Muscle of back (tissue), 11 donors: ENCODE measurements around the gene KLRF1. TPM values are rescaled to one million over a fixed set of nuclear protein-coding genes. Genes with fewer than 3 reads are reported as not detected.

Experiments
- DNase-seq, 3 donors: peaks; one replicate each; pipeline versions ENCODE4 v3.0.0 to v3.0.0-alpha.2; 2013
- polyA plus RNA-seq, 10 donors: library from polyadenylated mRNA; unstranded; fragments of 120-200 nt; gene quantifications; one replicate each; pipeline ENCODE4 v1.2.1, GENCODE V29; 2013; ENCODE audit not compliant: insufficient read length in 10 of 10

KLRF1 gene
- polyA plus RNA-seq, 10 donors, result 0.22 to 0.67 (median 0.38) TPM; not detected in 2

DNA sequence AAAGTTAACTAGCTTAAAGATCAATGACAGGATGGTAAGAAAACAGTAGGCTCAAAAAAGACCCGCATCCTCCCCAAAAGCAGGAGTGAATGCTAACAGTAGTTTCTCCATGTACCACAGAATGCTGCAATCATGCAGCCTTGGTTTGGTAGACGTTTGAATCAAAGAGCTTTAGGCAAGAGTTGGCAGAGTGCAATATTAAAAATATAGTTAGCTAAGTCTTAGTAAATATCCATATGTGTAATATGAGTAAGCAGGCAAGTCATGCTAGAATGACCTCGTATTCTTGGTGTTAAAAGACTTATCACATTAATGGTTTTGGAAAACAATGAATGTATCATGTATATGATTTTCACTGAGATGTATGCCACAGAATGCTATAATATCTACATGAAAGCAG is 18.8 kb upstream of the KLRF1 start:
- no peak for DNase-seq

DNA sequence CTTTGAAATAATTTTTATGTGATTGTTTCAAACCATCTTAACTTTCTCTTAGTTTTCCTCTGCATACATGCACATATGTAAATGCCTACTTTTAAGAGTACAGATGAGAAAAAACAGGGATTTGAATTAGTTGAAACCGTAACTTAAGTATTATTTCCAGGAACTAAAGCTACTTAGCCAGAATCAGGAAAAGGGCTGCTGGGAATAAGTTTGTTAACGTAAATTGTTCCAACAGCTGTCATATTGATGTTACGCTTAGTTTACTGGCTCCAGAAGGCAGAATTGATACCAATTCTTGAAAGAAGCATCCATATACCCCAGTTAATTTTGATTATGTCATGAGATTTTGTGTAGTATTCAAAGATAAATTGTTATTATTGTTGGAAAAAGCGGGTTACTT is 17.9 kb upstream of the KLRF1 start:
- DNase-seq, result peak in 1 of 3 donors; percentile 17

DNA sequence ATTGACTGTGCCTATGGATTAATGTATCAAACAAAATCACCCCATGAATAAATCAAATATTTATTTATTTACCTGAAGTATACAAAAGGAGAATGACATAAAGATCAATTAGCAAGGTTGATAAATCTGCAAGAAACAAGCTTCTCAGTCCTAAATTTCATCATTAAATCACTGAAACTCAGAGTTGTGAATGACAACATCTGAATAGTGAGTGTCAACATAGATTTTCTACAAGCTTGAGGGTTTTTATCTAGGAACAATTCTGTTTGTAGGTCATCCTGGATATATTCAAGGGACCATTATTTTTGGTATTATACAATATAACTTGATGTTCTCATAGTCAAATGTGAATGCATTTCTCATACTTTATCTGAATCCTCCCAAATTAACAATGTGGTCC is 17.4 kb upstream of the KLRF1 start:
- DNase-seq, result no peak

DNA sequence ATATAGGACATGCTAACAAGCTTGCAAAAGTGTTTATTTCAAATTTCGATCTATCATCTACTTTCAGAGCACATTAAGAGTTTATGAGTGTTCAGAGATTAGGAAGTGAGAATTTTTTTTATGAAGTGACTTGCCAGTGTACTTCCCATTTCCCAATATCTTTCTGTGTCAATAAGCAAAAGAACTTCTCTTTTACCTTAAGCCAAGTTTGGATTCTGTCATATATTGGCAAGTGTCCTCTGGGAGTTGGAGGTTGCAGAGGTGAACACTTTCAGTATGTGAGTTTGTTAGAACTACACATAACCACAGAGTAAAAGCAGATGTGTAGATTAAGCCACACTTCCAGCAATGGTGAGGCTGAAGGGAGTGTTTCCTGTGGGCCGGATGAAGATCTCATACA is 16.6 kb upstream of the KLRF1 start:
- DNase-seq, result peak in 1 of 3 donors; percentile 12

DNA sequence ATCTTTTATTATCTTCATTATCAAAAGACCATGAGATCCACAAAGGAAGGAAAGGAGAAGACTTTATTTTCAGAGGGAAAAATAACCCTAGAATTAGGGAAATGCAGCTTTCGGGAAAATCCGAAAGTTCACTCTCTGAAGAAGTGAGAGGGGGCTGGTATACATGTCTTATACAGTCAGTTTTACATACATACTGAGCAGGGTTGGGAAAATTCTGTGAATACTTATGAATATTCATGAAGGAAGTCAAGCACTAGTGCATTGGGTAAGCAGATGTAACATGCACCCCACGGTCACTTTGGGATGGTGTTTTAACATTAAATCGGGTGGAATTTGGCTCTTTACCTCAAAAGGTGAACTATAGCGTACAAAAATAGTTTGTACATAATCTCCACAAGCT is 15.7 kb upstream of the KLRF1 start:
- no peak for DNase-seq

DNA sequence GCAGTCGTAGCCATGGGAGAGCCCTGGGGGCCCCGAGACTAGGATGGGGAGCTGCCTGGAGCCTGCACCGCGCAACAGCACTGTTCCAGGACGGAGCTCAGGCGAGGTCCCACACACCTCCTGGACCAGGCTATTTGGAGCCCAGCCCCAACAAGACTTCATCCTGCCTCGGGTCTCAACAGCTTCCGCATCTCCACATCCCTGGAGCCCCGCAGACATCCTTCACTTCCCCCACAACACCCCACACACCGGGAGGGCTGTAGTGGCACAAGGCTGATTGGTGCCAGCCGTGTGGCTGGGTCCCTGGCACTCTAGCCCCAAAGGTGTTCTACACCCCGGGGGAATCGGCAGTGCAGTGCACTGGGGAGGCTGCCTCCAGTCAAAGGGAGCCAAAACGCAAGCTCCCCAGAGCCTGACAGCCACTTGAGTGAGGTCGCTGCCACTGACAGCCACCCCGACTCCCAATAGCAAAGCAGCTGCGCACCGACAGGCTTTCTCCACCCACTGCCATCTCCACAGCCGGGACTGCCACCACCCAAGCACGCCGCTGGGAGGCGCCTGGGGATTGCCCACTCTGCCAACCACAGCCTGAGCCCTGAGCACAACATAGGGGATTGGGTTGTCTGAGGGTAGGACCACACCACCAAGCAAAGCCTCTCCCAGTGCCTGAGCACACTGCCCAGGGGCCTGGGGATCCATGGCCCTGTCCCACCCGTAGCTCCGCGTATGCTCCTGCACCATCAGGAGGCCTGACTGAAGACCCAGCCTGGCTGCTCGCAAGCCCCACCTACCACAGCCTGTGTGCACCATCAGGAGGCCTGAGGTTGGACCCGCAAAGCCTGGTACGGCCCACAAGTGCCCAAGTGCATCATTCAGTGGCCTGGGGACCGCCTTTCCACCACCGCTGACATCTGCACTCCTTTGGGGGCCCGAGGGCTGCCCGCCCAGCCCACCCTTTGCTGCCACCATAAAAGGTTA is 13.2 kb upstream of the KLRF1 start:
- peak in 2 of 3 donors; percentile 7 to 30 for DNase-seq

DNA sequence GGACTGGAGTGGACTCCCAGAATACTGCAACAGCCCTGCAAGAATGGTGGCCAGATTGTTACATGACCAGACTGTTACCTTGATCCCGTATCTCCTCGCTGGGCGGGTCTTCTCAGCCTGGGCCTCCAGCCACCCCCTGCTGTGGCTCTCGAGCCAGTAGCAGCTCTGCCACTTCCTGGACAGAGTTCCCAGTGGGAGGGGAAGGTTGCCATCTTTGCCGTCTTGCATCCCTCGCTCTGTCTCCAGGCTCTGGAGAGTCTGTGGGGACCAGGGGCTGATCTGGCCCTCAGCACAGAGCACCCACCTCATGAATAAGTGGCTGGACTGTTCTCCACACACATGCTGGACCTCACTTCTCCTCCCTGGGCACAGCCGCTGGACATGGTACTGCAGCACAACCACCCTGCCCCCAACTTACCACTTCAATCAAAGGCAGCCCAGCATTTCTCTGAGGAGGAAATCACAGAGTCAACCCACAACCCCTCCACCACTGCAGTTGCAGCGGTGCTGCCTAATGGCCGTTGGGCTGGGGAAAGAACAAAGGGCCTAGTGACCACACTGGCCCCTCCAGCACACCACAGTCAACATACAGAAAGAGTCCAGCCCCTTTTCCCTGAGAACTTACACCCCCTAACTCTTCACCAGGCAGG is 6.9 kb upstream of the KLRF1 start:
- no peak for DNase-seq

DNA sequence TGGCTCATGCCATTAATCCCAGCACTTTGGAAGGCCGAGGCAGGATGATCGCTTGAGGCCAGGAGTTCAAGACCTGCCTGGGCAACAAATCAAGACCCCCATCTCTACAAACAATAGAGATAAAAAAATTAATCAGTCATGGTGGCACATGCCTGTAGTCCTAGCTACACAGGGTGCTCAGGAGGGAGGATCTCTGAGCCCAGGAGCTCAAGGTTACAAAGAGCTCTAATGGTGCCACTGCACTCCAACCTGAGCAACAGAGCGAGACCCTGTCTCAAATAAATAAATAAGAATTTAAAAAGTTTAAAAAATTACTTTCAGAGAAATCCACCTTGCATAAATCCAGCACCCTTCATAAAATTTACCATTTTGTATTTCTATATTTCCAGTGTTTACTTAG is 2.2 kb downstream of the KLRF1 start:
- no peak for DNase-seq

DNA sequence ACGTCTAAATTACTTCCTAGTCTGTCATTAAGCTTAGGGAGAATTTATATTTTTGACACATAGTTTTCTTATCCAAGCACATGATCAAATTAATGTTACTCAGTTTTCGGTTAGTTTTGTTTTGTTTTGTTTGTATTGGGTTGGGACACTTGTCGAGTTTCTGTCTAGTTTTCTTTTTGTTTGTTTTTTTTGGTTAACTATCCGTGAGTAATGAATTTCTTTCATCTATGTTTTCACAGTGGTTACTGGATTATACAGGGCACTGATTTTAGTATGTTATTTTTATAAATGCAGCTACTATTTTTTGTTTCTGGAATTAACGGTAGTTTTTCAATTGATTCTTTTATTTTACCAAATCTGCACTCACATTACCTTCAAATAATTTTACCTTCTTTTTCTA is 2.7 kb downstream of the KLRF1 start:
- DNase-seq, result no peak

DNA sequence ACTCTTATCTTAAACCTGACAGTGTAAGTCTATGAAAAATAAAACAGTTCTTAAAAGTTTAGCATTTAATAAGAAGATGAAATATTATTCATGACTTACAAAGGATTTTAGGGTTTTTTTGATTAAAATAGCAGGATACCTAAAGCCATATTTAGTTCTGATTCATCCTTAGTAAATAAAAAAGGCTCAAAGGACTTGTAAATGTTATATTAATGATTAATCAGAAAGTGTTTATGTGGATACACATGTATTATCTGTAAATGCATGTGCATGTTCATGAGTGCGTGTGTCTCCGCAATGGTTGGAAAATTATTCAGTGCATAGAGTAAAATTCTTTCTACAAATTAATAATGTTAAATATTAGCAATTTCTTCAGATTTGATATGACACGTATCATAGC is 4.4 kb downstream of the KLRF1 start:
- DNase-seq, result no peak

DNA sequence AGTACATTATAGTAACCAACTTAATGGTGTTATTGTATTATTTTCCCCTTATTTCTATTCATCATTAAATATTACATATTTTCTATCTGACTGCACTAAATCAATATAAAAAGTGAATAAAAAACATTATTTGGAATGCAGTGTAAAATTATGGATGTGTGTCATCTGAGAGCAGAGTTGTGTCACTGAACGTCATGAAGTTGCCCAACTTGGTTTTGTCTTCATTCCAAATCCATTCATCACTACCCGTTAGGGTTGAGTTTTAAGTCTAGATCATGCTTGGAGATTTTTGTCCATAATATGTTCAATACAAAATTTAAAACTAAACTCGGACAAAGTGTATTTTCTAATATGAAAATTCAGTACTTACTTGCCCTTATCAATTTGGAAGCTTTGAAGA is 16.1 kb downstream of the KLRF1 start:
- no peak for DNase-seq

DNA sequence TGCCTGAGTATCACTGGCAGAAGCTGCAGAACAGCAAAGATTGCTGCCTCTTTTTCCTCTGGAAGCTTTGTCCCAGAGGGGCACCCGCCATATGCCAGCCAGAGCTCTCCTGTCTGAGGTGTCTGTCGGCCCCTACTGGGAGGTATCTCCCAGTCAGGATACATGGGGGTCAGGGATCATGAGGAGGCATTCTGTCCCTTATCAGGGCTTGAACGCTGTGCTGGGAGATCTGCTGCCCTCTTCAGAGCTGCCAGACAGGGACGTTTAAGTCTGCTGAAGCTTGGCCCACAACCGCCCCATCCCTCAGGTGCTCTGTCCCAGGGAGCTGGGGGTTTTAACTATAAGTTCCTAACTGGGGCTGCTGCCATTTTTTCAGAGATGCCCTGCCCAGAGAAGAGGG is 21.6 kb downstream of the KLRF1 start:
- DNase-seq, result no peak

DNA sequence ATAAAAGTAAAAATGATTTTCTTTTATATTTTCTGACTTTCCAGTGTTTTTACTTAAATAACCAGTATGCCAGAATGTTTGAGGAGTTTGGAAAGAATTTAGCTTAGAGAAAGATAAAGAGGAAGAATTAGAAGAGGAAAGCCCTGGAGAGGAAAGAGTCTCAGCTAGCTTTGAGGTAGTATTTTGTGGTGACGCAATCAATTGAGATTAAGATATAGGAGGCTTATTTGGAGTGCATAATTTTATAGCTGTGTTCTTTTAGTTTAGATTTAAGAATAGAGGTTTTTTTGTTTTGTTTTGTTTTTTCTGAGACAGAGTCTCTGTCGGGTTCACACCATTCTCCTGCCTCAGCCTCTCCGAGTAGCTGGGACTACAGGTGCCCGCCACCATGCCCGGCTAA is 23.8 kb downstream of the KLRF1 start:
- no peak for DNase-seq

DNA sequence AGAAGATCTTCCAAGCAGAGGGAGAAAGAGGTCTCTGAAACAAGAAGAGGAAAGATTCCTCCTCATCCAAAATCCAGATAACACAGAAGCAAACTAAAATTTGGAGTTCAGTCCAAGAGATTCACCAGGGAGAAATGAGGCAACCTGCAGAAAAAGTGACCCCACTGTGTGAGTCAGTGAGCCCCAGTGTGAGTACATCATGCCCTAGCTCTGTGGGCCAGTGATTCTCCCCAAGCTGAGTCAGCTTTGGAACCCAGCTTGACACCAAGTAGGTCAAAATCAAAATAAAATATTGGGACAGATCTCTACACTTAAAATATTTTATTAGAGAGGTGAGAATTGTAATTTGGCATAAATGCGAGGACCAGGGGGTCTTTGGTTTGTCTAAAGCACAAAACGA is 24.6 kb downstream of the KLRF1 start:
- no peak for DNase-seq

DNA sequence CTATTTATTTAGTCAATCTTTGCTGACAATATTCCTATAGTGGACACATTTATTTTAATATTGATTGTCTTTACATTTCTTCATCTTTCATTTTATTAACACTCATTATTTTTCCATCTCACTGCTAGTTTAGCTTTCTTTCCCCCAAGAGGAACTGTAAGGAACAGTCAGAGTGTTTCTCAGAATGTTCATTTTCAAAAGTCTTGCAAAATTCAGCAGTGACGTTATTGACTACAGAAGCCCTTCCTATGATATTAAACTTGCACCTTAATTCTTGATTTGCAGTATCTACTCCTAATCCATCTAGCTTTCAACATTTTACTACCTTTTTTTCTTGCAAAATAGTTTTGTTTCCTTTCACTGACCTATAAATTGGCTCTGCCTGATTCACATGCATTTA is 28.9 kb downstream of the KLRF1 start:
- DNase-seq, result no peak

DNA sequence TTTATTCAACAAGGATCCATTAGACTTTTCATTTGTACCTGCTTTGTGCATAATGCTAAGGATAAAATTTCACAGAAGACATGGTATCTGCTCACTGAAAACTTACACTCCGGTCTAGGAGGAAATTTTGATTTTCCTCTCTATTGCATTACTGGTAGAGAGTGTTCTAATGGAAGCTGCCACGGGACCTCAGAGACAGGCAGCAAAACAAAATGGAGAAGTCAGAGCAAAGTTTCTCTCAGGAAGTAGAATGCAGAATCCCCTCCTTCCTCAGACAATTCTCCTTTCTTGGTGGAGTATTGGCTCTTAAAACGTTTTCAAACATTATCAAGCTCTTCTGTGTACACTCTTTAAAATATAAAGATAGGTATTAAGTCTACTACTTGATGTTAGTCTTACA is 29.6 kb downstream of the KLRF1 start:
- DNase-seq, result no peak

DNA sequence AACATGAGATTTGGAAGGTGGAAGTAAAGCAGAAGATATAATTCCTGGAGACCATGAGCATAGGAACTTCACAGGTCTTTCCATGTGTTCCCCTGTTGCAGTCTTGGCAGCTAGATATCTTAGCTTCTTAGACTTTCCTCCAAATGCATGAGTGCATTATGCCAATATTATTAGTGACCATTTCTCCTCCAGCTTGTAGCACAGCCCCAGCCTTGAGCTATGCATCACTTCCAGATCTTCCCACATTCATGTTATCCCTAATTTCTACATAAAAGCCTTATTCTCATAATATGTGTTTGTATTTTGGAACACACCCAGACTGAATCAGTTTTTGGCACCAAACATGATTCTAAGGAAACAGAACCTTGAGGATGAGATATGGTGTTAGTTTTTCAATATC is 30.9 kb downstream of the KLRF1 start:
- no peak for DNase-seq

DNA sequence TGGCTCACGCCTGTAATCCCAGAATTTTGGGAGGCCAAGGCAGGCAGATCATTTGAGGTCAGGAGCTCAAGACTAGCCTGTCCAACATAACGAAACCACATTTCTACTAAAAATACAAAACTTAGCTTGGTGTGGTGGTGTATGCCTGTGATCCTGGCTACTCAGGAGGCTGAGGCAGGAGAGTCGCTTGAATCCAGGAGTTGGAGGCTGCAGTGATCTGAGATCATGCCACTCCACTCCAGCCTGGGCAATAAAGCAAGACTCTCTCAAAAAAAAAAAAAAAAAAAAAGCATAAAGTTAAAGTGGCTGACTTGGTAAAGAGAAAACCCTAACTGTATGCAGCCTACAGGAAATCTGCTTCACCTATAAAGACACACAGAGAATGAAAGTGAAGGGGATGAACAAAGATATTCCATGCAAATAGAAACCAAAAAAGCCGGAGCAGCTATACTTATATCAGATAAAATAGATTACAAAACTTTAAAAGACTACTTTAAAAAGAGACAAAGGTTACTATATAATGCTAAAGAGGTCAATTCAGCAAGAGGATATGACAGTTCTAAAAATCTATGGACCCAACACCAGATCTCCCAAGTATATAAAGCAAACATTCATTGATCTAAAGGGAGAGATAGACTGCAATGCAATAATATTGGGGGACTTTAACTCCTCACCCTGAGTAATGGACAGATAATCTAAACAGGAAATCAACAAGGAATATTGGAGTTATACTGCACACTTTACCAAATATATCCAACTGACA is 37.8 kb downstream of the KLRF1 start:
- DNase-seq, result no peak

DNA sequence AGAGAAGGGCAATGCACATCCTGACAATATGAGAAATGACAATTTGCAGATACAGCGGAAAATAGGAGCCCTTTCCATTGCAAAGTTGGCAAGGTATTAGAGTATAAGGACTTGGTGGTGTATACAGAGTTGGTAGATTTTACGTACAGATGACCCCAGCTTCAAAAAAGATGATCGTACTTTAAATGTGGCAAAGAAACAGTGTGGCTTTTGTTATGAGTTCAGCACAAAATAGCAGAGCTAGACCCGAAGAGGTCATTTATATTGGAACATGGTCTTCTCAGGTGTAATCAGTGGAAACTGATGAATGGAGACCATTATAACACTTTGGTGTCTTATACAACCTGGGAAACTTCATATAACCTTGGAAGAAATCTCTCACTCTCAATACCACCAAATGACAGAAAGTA is 39.6 kb downstream of the KLRF1 start:
- DNase-seq, result no peak

DNA sequence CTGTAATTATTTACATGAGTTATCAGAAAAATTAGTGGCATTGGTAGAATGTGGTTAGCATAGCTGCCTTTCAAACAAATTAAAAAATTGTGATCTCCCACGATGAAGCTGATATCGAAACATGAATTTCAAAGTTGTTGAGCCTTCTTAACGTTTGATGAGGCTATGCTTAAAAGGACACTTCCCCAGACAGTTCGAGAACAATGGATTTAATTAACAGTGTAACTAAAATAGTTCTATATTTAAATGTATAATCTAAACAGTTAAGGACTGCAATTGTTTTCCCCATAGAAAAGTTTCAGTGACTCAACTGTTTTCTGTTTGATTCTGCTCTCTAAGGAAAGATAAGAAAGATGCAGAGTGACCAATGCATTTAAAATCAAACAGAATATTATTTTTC is 40.2 kb downstream of the KLRF1 start:
- DNase-seq, result no peak

DNA sequence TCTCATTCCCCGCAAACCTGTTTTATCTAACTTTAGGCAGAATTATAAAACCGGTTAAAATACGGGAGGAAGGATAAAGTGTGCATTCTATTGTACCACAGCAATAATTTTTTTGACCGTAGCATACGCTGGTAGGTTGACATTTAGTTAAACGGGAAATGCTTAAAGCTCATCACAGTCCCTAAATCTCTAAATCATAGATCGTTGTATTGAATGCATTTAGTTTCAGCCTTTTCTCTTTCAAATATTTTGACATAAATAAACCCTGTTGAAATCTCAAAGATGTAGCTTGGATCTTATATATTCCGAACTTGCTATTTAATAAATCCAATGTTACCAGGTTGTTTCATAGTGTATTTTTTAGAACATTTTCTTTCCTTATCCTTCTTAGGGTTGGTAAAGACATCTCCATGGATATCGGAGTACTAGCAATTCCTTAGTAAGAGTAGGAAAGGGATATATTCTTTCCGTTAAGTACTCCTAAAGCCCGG is 41.1 kb downstream of the KLRF1 start:
- DNase-seq, result no peak

DNA sequence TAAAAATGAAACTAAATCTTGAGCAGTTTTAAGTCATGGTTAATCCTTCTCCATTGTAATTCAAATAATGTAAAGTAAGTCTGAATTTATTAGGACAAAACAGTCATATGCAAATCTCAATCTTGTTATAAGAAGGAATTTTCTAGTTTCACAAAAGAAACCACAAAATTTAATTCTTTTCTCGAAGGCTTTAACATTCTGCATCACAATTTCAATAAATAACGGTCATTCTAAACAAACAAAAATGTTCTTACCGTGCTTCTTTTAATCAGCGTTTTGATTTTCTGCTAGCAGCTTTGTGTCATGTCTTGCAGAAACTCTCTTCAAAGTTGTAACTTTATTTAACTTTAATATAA is 41.6 kb downstream of the KLRF1 start:
- DNase-seq, result no peak
